SK-N-MC (cell line): ENCODE data around the gene HPS4.

ENCODE experiments used
- EZH2 ChIP-seq: fragments of 200-600 bp; sonication (generic); IDR thresholded peaks from one replicate; pipeline ENCODE4 v1.6.1; 2017; ENCODE audit warnings: antibody characterized with exemption
- POLR2AphosphoS5 ChIP-seq: IDR thresholded peaks from 2 replicates; pipeline ENCODE4 v1.6.1; 2012; ENCODE audit warnings: mild to moderate bottlenecking, low read depth, low read length, borderline replicate concordance

DNA sequence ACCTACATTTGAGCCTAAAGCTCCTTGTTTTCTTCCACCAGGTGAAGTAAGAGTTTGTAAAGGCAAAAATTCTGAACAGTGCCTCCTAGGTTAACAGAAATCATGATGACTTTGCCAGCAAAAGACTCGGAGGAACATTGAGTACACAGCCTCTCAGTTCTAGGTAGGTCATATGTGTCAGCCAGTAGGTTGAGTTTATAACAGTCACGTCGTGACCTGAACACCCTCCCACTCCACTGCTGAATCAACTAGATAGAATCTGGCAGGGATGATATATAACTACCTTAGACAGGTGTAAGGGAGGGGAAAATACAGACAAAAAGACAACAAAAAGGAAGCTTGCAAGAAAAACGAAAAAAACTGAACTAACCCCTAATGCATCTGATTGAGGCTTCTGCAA is 67.3 kb downstream of the HPS4 start:
- TF ChIP-seq EZH2 (no peak), POLR2AphosphoS5 (no peak)
